ENCODE results near the gene RAB41.

RAB41 gene

DNA sequence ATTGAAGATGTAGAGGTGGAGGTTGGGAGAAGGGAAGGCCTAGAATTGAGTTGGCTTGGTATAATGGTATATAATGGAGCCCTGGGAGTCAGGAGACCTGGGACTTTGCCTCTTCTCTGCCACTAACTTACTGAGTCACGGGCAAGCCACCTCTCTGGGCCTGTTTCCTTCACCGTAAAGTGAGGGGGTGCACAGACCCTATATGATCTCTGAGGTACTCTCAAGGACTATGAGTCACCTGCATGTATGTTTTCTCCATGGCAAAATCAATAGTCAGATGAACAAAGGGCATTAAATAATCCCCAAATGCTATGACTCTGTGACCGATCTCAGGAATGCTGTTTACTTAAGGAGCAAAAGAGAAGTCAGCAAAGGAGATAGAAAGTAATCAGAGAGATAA lies 27.1 kb upstream of the RAB41 start:
- TF ChIP-seq, protein P1, sequence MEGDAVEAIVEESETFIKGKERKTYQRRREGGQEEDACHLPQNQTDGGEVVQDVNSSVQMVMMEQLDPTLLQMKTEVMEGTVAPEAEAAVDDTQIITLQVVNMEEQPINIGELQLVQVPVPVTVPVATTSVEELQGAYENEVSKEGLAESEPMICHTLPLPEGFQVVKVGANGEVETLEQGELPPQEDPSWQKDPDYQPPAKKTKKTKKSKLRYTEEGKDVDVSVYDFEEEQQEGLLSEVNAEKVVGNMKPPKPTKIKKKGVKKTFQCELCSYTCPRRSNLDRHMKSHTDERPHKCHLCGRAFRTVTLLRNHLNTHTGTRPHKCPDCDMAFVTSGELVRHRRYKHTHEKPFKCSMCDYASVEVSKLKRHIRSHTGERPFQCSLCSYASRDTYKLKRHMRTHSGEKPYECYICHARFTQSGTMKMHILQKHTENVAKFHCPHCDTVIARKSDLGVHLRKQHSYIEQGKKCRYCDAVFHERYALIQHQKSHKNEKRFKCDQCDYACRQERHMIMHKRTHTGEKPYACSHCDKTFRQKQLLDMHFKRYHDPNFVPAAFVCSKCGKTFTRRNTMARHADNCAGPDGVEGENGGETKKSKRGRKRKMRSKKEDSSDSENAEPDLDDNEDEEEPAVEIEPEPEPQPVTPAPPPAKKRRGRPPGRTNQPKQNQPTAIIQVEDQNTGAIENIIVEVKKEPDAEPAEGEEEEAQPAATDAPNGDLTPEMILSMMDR (IDR thresholded peaks at IDR 0.05) = no peak
- H3K79me2 ChIP-seq = no peaks in the 10 kb centered on the region
- H3K9ac ChIP-seq = no peak overlapping the region
- H3K4me3 ChIP-seq (ENCODE audit: low read depth, low read length) = no peak overlapping the region
- no peaks in the 10 kb centered on the region for H3K4me1 ChIP-seq
- H3K27ac ChIP-seq = no peak overlapping the region
- no peak overlapping the region for H2AFZ ChIP-seq
- no peaks in the 10 kb centered on the region for H3K9me3 ChIP-seq (ENCODE audit: control insufficient read depth, low read length)
- H3K36me3 ChIP-seq (ENCODE audit: control insufficient read depth, insufficient read depth, low read length) = no peaks in the 10 kb centered on the region
- H3K27me3 ChIP-seq (ENCODE audit: control insufficient read depth, insufficient read depth, low read length) = no peaks in the 10 kb centered on the region
- no peak overlapping the region for H3K4me2 ChIP-seq (ENCODE audit: low read length)

DNA sequence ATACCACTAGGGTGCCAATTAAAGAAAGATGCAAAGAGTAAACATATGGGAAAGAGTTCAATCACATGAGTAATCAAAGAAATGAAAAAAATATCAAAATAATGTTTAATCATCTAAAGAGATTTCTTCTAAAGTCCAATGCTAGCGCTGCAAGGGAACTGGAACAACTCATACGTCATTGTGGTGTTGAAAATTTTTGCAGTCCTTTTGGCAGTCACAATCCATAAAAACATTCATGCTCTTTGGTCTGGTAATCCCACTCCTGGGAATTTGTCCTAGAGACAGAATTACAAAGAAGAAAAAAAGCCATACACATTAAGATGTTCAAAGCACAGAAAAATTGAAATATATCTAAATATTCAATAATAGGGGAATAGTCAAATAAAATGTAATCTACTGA lies 26.5 kb upstream of the RAB41 start:
- Histone ChIP-seq H3K9me3 (ENCODE audit: control insufficient read depth, low read length) (no peaks in the 10 kb centered on the region), H3K4me1 (no peaks in the 10 kb centered on the region), H3K36me3 (ENCODE audit: control insufficient read depth, insufficient read depth, low read length) (no peaks in the 10 kb centered on the region), H2AFZ (no peak overlapping the region), H3K27me3 (ENCODE audit: control insufficient read depth, insufficient read depth, low read length) (no peaks in the 10 kb centered on the region), H3K27ac (no peak overlapping the region), H3K79me2 (no peaks in the 10 kb centered on the region), H3K9ac (no peak overlapping the region), H3K4me2 (ENCODE audit: low read length) (no peak overlapping the region), H3K4me3 (ENCODE audit: low read depth, low read length) (no peak overlapping the region)
- TF ChIP-seq, protein P1 (IDR thresholded peaks at IDR 0.05) = no peak

DNA sequence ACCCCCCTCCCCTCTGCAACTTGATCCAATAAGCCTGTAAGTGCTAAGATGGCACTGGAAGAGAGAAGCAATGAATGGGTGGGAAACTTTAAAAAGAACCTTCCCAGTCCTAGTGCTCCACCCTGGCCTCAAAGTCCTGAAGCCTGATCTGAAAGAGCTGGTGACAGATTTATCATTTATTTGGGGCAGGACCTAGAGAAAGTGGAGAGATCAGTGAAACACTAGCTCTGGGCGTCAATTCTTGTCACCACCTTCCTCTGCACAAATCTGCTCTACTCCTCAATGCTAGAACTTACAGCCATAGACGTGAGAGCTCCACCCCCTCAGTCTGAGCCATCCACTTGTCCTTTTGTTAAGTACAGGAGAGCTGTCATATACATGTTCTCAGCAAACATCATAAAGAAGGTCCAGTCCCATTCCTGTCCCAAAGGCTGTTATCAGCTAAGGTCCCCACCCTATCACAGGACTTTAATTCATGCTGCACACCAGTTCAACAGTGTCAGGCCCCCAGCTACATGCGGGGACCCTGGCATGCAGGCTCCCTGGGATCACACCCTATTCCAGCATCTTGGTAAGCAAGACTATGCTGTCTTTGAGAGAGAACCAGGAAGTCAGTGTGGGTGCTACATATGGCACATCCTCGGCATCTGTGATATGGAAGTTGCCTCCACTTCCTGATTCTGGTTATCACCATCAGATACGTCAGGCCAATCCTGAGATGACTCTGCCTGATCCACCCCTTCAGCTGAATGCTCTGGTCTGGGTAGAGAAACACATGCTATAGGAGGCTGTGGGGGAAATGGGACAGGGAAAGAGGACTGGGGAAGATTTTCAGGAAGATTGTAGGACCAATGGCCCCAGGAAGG lies 24.3 kb upstream of the RAB41 start:
- Histone ChIP-seq H3K4me3 (ENCODE audit: low read depth, low read length) (no peak overlapping the region), H3K36me3 (ENCODE audit: control insufficient read depth, insufficient read depth, low read length) (no peaks in the 10 kb centered on the region), H3K9me3 (ENCODE audit: control insufficient read depth, low read length) (no peaks in the 10 kb centered on the region), H2AFZ (no peak overlapping the region), H3K79me2 (no peaks in the 10 kb centered on the region), H3K27ac (no peak overlapping the region), H3K27me3 (ENCODE audit: control insufficient read depth, insufficient read depth, low read length) (no peaks in the 10 kb centered on the region), H3K4me2 (ENCODE audit: low read length) (no peak overlapping the region), H3K4me1 (no peaks in the 10 kb centered on the region), H3K9ac (no peak overlapping the region)
- TF ChIP-seq, protein P1 (IDR thresholded peaks at IDR 0.05) = no peak

DNA sequence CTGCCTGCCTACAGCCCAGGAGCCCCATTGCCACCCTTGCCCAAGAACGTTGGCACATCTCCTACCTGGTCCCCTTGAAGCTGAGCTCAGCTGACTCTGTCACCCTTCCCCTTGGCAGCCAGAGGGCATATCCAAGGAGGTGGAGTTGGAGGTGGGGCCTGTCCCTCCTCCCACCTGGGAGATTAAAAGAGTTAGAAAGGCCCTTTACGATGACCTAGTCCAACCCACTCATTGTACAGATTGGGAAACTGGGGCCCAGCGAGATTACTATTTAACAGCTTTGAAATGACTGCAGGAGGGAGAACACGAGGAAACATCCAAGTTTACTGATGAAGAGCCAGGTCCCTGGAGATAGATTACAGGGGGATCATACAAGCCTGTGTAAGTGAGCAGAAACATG lies 21.9 kb upstream of the RAB41 start, which contains the start of gene P2RY4:
P2RY4 (minus strand) TSS at position 101 of the 400 bp plus-strand sequence. CDS start 580 bp downstream, outside the sequence.
- Histone ChIP-seq H3K9me3 (ENCODE audit: control insufficient read depth, low read length) (no peaks in the 10 kb centered on the region), H3K4me1 (no peaks in the 10 kb centered on the region), H3K27ac (no peak within 1 kb of the TSS), H2AFZ (no peak within 1 kb of the TSS), H3K9ac (no peak within 1 kb of the TSS), H3K4me3 (ENCODE audit: low read depth, low read length) (no peak within 1 kb of the TSS), H3K36me3 (ENCODE audit: control insufficient read depth, insufficient read depth, low read length) (no peaks in the 10 kb centered on the region), H3K79me2 (no peaks in the 10 kb centered on the region), H3K27me3 (ENCODE audit: control insufficient read depth, insufficient read depth, low read length) (no peaks in the 10 kb centered on the region), H3K4me2 (ENCODE audit: low read length) (no peak within 1 kb of the TSS)
- TF ChIP-seq, protein P1 (IDR thresholded peaks at IDR 0.05) = no peak
